HG03565 (cell line): ENCODE data around the gene GRIK1.
"Not testable (repeated sequence)": the region's sequence is repeated elsewhere in the genome, so short reads cannot be mapped to it uniquely, and the experiment has no call there.

Experiments used
- ATAC-seq: cut with Tn5 transposase; IDR thresholded peaks from one replicate; pipeline ENCODE4 v1.9.1; 2021; ENCODE audit warnings: mild to moderate bottlenecking, moderate library complexity; ENCODE audit not compliant: unreplicated experiment

The GRIK1 gene

GRCh38 chr21:29626801-29627470 lies 312.9 kb downstream of the GRIK1 start:
- ATAC-seq: no peak

- ATAC-seq: no peak
Observed at GRCh38 chr21:29625990-29626389, 313.8 kb downstream of the GRIK1 start.

- no peak for ATAC-seq
Observed at GRCh38 chr21:29624776-29625175, 315.0 kb downstream of the GRIK1 start.

- no peak for ATAC-seq
Observed at GRCh38 chr21:29621525-29621924, 318.3 kb downstream of the GRIK1 start.

- no peak for ATAC-seq
Observed at GRCh38 chr21:29616209-29616751, 323.5 kb downstream of the GRIK1 start.

- no peak for ATAC-seq
Observed at GRCh38 chr21:29613877-29614276, 325.9 kb downstream of the GRIK1 start.

GRCh38 chr21:29613021-29613420 lies 326.8 kb downstream of the GRIK1 start:
- no peak for ATAC-seq

- ATAC-seq: no peak
Observed at GRCh38 chr21:29610779-29611360, 328.9 kb downstream of the GRIK1 start.

GRCh38 chr21:29606613-29607012 lies 333.2 kb downstream of the GRIK1 start:
- ATAC-seq: no peak

GRCh38 chr21:29605219-29605618 lies 334.6 kb downstream of the GRIK1 start:
- ATAC-seq: not testable (repeated sequence)

GRCh38 chr21:29604076-29604475 lies 335.7 kb downstream of the GRIK1 start:
- no peak for ATAC-seq

GRCh38 chr21:29601047-29601446 lies 338.7 kb downstream of the GRIK1 start:
- no peak for ATAC-seq

- ATAC-seq: no peak
Observed at GRCh38 chr21:29586696-29587095, 353.1 kb downstream of the GRIK1 start.

- no peak for ATAC-seq
Observed at GRCh38 chr21:29585462-29585861, 354.3 kb downstream of the GRIK1 start.

- ATAC-seq: no peak
Observed at GRCh38 chr21:29583424-29583924, 356.3 kb downstream of the GRIK1 start.

GRCh38 chr21:29582855-29583254 lies 356.9 kb downstream of the GRIK1 start:
- ATAC-seq: no peak

GRCh38 chr21:29581393-29581792 lies 358.4 kb downstream of the GRIK1 start:
- ATAC-seq: no peak

GRCh38 chr21:29580732-29581285 lies 359.0 kb downstream of the GRIK1 start:
- ATAC-seq: no peak

GRCh38 chr21:29578306-29578705 lies 361.5 kb downstream of the GRIK1 start:
- ATAC-seq: no peak

GRCh38 chr21:29571949-29572348 lies 367.8 kb downstream of the GRIK1 start:
- no peak for ATAC-seq

GRCh38 chr21:29568020-29568697 lies 371.6 kb downstream of the GRIK1 start:
- no peak for ATAC-seq
